HG03175 (cell line): ENCODE data around the gene NUAK1.
"Not testable (repeated sequence)": the region's sequence is repeated elsewhere in the genome, so short reads cannot be mapped to it uniquely, and the experiment has no call there.

Source experiments
- ATAC-seq: cut with Tn5 transposase; IDR thresholded peaks from one replicate; pipeline ENCODE4 v1.9.1; 2021; ENCODE audit warnings: mild to moderate bottlenecking, moderate library complexity; ENCODE audit not compliant: unreplicated experiment

The NUAK1 gene

DNA sequence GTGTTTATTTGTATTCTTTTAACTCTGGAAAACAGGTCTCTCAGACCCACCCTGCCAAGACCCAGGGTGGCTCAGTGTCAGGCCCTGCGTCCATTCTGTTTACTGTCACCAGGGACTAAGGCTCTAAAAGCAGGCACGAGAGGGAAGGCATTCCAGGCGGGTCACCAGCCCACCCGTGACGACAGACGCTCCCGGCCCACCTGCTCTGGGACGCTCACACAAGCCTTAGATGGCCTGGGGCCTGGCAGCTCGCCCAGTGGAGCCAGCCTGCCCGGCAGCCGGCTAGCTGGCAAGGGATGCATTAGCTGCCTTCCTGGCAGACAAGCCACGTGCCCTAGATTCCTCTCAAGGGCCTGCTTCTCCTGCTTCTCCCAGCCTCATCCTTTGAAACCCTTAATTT, 9.2 kb upstream of the NUAK1 start:
- ATAC-seq = no peak

DNA sequence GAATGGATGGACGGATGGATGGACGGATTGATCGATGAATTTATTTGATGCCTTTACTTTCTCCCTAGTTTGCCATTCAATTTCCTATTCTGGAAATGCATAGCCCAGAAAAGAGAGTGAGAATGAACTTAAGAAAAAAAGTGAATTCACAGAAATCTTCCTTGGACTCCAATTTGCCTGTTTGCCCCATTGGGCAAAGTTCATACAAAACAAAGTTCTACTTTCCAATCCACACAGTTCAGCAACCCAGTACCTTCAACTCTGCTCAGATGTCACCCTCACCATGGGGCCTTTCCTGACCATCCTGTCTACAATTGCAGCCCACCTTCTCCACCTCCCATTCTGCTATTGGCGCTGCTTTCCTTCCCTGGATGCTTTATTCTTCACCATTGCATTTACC, 8.2 kb upstream of the NUAK1 start:
- ATAC-seq = no peak

DNA sequence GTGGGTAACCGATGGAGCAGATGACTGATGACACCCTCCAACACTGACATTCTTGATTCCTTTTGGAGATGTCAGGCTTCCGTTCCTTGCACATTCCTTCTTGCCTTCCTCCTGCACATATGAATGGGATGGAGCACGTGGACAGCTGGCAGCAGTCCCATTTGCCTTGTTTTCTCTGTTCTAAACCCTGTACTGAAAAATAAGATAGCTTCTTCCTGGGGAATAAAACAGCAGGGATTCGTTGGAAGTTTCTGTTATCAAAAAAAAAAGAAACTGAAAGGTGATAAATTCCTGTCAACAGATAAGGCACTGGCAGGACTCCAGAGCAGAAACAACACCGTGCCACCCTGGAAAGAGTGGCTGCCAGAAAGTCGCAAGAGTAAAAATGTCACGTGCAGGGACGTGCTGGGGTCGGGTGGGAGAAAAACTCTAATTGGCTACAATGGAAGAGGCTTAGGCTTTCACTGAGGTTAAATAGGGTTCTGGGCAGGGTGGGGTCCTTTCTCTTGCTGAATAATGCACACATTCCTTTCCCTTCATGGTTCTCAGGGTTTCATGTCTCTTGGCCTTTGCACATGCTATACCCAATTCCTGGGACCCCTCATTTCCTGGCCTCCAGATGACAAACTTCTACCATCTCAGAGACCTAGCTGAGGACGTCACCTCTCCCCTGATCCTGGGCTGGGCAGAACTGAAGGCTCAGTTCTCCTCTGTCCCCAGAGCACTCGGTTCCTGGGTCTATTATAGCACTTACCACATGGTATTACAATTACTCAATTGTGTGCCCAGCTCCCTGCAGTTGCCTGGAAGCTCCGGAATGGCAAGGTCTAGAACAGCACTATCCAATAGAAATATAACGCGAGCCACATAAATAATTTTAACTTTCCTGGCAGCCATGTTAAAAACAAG, 7.0 kb upstream of the NUAK1 start:
- ATAC-seq = no peak

DNA sequence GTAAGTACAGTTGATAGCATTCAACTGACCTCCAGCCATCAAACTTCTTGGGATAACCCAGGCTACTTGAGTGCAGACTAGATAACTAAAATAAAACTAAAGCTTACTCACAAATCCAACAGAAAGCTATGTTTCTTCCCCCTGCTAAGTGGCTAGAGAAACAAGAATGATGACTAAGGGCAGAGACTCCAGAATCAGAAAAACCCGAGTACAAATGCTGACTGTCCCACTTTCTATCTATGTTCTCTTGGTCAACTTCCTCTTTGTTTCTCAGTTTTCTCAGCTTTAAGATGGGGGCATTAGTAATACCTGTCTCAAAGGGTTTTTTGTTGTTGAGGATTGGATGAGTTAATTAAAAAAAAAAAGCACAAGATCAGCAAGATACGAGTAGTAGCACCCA, 6.1 kb upstream of the NUAK1 start:
- ATAC-seq = no peak

- no peak for ATAC-seq
Measured at GRCh38 chr12:106142591-106143261, 4.0 kb upstream of the NUAK1 start.

- ATAC-seq = not testable (repeated sequence)
Measured at GRCh38 chr12:106141920-106142319, 3.2 kb upstream of the NUAK1 start.

DNA sequence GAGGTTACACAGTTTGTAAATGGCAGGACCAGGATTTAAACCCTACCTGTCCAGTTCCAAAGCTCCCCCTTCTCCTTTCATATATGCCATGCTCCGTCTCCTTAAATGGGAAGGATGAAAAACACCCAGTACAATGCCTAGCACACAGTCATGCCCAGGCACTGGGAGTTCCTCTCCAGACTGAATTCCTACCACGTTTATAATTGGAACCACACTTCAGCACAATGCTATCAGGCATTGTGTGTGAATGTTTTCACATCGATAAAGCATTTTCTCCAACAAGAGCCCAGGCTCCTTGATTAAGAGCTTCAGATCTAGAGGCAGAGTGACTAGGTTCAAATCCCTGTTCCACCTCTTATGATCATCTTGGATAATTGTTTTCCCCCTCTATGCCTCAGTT, 2.7 kb upstream of the NUAK1 start:
- no peak for ATAC-seq

- no peak for ATAC-seq
Measured at GRCh38 chr12:106141003-106141402, 2.2 kb upstream of the NUAK1 start.

DNA sequence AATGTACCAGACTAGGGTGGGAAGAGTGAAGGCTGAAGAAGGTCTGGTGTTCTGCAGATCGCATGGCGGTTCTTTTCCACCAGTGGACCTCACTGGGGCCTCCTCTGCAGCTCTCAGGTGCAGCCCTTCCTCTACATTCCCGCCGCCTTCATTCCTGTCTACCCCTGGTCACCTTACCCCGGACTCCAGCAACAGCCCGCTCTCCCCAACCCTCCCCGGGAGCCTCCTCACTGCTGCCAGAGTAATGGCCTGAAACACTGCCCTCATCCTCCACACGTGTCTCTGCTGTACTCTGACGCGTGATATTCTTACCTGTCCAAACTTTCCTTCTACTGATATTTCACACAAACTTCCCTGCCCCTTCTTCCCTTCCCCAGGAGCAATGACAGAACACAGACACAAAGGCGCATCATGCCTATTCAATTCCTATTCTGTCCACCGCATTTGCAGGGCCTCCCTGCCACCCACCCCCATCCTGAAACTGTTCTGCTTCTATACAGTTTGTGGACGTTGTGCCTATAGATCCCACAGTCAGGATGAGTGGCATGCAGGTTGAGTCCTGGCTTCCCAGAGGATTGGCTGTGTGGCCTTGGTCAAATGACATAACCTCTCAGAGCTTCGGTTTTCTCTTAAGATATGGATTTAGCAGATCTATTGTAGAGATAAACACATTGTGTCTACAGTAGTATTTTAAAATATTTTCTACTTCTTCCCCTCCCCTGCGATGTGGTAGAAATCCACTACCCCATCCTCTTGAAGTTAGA, 1.7 kb upstream of the NUAK1 start:
- no peak for ATAC-seq

- ATAC-seq = no peak
Measured at GRCh38 chr12:106139422-106140171, 843 bp upstream of the NUAK1 start.

DNA sequence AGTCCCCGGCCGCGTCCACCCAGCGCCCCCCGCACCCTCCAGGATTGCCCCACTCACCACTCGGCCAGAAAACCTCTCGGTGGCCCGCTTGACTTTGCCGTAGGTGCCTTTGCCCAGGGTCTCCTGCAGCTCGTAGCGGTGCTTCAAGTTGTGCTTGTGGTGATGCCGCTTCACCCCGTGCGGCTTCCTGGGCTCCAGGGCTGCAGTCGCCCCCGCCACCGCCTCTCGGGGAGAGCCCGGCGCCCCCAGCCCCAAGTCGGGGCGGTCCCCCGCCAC, 459 bp downstream of the NUAK1 start:
- ATAC-seq = no peak

- ATAC-seq = no peak
Measured at GRCh38 chr12:106137530-106138356, 1.0 kb downstream of the NUAK1 start.

DNA sequence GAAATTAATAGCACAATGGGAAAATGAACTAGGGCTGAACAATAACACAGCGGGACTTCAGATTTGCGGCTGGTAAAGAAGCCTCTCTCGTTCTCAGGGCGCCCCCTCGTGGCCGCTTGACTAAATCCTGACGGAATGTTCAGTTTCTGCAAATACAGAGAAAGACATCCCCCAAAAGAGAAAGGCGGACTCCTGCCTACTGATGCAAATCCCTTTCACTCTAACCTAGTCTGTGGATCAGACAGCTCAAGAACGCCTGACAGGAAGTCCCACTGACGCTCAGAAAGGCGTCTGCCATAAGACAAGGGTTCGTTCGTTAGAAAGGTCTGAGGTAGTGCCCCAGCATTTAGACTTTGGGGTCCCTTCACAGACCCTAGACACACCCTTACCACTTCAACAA, 2.5 kb downstream of the NUAK1 start:
- ATAC-seq = no peak

DNA sequence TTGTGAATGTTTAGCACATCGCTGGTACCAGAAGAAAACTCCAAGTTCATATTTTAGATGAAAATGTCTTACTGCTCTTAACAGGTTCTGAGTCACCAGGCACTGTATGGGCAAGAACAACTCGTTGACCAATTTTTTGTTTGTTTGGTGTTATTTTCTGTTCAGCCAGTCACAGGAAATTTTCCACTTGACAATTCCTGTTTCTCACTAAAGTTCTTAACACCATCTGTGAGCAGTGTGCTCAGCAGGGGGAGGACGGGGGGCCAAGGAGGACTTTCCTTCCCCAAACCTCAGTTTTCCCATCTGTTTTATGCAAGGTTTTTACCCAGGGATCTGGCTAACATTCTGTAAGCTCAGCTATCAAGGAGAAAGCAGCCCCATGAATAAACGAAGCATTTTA, 3.0 kb downstream of the NUAK1 start:
- ATAC-seq = no peak

DNA sequence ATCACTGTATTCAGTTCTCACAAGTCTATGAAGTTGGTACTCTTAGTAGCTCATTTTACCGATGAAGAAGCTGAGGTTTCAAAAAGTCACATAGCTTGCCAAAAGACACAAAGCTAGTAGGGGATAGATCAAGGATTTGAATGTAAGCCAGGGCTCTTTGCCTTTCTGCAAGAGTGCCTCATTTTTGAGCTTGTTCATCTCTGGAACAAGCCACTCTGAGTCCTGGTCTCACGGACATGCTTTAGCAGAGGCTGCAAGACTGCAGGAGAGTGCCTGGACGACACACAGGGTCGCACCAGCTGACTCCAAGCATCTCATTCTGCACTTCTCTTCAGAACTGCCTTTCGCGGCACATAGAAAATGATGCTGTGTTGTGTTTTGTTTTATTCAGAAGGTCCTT, 3.7 kb downstream of the NUAK1 start:
- ATAC-seq = no peak

- no peak for ATAC-seq
Measured at GRCh38 chr12:106134294-106134949, 4.3 kb downstream of the NUAK1 start.

- ATAC-seq = no peak
Measured at GRCh38 chr12:106133136-106134087, 5.3 kb downstream of the NUAK1 start.
